Keratinocyte (primary cell): Measurements from ENCODE around the gene SORT1. TPM values are rescaled to one million over a fixed set of nuclear protein-coding genes. Genes with fewer than 3 reads are reported as not detected.

Source experiments
- DNase-seq: peaks from one replicate; pipeline ENCODE4 v3.0.0-alpha.2; 2011; ENCODE audit warnings: low read depth, missing footprints, low spot score
- FAIRE-seq: peaks from 2 replicates; lab custom pipeline; 2011; peaks lifted over from hg19 to GRCh38; lab: Jason Lieb, UNC
- H2AFZ ChIP-seq: 2 replicates; pipeline ENCODE4 v1.6.0; 2012; ENCODE audit warnings: low read length, control low read depth, inconsistent platforms; ENCODE audit not compliant: control insufficient read depth
- H3K27ac ChIP-seq: 2 replicates; pipeline ENCODE4 v1.5.1; 2011; ENCODE audit warnings: low read length; ENCODE audit not compliant: control insufficient read depth, insufficient read depth
- H3K27me3 ChIP-seq: 3 replicates; pipeline ENCODE4 v1.6.0; 2011; ENCODE audit warnings: low read length; ENCODE audit not compliant: control insufficient read depth, insufficient read depth; ENCODE audit errors: extremely low read depth
- H3K36me3 ChIP-seq, 2 experiments: 2 replicates in 1 of 2; 3 replicates in 1 of 2; pipeline ENCODE4 v1.5.1; 2011; ENCODE audit warnings: low read length in 2 of 2, mild to moderate bottlenecking in 1 of 2; ENCODE audit not compliant: control insufficient read depth in 2 of 2, insufficient read depth in 2 of 2; ENCODE audit errors: extremely low read depth in 1 of 2
- H3K4me1 ChIP-seq: 3 replicates; pipeline ENCODE4 v1.5.1; 2011; ENCODE audit warnings: low read length; ENCODE audit not compliant: control insufficient read depth, insufficient read depth; ENCODE audit errors: extremely low read depth
- H3K4me2 ChIP-seq: 3 replicates; pipeline ENCODE4 v1.6.0; 2011; ENCODE audit warnings: low read depth, low read length; ENCODE audit not compliant: control insufficient read depth, insufficient read depth; ENCODE audit errors: extremely low read depth
- H3K4me3 ChIP-seq, 3 experiments: fragments of 200-600 bp in 1 of 3; sonication (generic) in 1 of 3; 2 replicates in 2 of 3; 3 replicates in 1 of 3; pipeline ENCODE4 v1.5.1; 2011 to 2016; ENCODE audit warnings: low read length in 3 of 3, mild to moderate bottlenecking in 3 of 3, control low read depth in 2 of 3, inconsistent platforms in 1 of 3, low read depth in 1 of 3, mixed read lengths in 1 of 3, mixed run types in 1 of 3, moderate library complexity in 1 of 3; ENCODE audit not compliant: control insufficient read depth in 2 of 3, insufficient read depth in 2 of 3; ENCODE audit errors: extremely low read depth in 1 of 3
- H3K79me2 ChIP-seq: 2 replicates; pipeline ENCODE4 v1.6.0; 2012; ENCODE audit warnings: low read length; ENCODE audit not compliant: control insufficient read depth, insufficient read depth
- H3K9ac ChIP-seq: 3 replicates; pipeline ENCODE4 v1.6.0; 2011; ENCODE audit warnings: low read length; ENCODE audit not compliant: control insufficient read depth, insufficient read depth; ENCODE audit errors: extremely low read depth
- H3K9me1 ChIP-seq: 3 replicates; pipeline ENCODE4 v1.6.0; 2011; ENCODE audit warnings: low read length; ENCODE audit not compliant: control insufficient read depth, insufficient read depth; ENCODE audit errors: extremely low read depth
- H3K9me3 ChIP-seq: 2 replicates; pipeline ENCODE4 v1.5.1; 2012; ENCODE audit warnings: low read depth, low read length; ENCODE audit not compliant: control insufficient read depth
- H4K20me1 ChIP-seq: 3 replicates; pipeline ENCODE4 v1.6.0; 2011; ENCODE audit warnings: low read length; ENCODE audit not compliant: control insufficient read depth, insufficient read depth; ENCODE audit errors: extremely low read depth
- EZH2 ChIP-seq: IDR thresholded peaks from one replicate; pipeline ENCODE4 v1.6.1; 2012; ENCODE audit warnings: inconsistent platforms, mild to moderate bottlenecking, low read length, moderate library complexity
- dilution Hi-C: fragments of 300-500 bp; cut with MboI; formaldehyde crosslinking; loops from one replicate; pipeline ENCODE4 v1.7.0; 2020; ENCODE audit warnings: low sequenced_read_pairs; ENCODE audit not compliant: extremely low pct_ligation_motif_present
- polyA plus RNA-seq, 5 experiments: library from polyadenylated mRNA; depleted of rRNA in 3 of 5; stranded (reverse) in 3 of 5; stranded (forward) in 1 of 5; unstranded in 1 of 5; fragments of >200 nt; gene quantifications; 1 replicate in 1 of 5; 2 replicates in 3 of 5; 3 replicates in 1 of 5; pipeline versions ENCODE4 v1.2.1 to v1.2.3, GENCODE V29; 2011 to 2012; ENCODE audit warnings: missing spikeins in 2 of 5, low read depth in 1 of 5, low replicate concordance in 1 of 5
- TF ChIP-seq, protein P1 (sequence below), 3 experiments: IDR thresholded peaks in 1 of 3; conservative IDR thresholded peaks in 1 of 3; optimal IDR thresholded peaks in 1 of 3; 2 replicates in 2 of 3; 3 replicates in 1 of 3; pipeline versions ENCODE3 to v1.5.1; 2011; ENCODE audit warnings: low read length in 3 of 3, mild to moderate bottlenecking in 3 of 3, moderate library complexity in 2 of 3, control low read depth in 1 of 3, inconsistent platforms in 1 of 3; ENCODE audit not compliant: insufficient read depth in 2 of 3; ENCODE audit errors: extremely low read depth in 1 of 3

Gene SORT1
- polyA plus RNA-seq, 1 donor (not counting 4 experiments of a cell fraction or from before 2014, with no cell fraction given) = 1.6 TPM

DNA sequence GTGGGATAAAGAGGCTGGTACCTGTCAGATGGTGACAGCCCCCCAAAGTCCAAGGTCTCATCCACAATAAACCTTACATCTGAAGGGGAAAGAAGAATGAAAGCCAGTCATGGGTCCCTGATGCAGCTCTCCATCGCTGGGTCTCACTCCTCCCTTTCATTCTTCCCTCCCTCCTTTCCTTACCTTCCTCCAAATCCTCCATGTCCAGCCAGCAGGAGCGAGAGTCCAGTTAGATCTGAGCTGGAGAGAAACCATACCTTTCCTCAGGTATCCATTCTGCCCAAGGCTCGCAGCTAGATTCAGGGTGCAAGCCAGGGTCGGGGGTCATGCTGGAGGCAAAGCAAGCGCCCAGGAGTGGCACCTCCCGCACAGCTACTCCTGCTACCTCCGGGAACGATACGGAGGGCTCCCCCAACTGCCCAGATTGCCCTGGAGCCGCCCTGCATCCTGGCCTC, 115.2 kb downstream of the SORT1 start:
- dilution Hi-C loops = no loop called here
- no peaks in the 10 kb centered on the region for H4K20me1 ChIP-seq
- H3K27me3 ChIP-seq = no peaks in the 10 kb centered on the region
- peaks cover 22% of the 10 kb centered on the region for H3K79me2 ChIP-seq
- DNase-seq (no peak), FAIRE-seq (no peak)
- peak overlapping the region; percentile 77 for H3K4me2 ChIP-seq
- no peaks in the 10 kb centered on the region for H3K9me3 ChIP-seq
- peaks cover 24% of the 10 kb centered on the region for H3K4me1 ChIP-seq
- peaks cover 0 to 20% of the 10 kb centered on the region in 2 experiments for H3K36me3 ChIP-seq
- TF ChIP-seq, protein P1, sequence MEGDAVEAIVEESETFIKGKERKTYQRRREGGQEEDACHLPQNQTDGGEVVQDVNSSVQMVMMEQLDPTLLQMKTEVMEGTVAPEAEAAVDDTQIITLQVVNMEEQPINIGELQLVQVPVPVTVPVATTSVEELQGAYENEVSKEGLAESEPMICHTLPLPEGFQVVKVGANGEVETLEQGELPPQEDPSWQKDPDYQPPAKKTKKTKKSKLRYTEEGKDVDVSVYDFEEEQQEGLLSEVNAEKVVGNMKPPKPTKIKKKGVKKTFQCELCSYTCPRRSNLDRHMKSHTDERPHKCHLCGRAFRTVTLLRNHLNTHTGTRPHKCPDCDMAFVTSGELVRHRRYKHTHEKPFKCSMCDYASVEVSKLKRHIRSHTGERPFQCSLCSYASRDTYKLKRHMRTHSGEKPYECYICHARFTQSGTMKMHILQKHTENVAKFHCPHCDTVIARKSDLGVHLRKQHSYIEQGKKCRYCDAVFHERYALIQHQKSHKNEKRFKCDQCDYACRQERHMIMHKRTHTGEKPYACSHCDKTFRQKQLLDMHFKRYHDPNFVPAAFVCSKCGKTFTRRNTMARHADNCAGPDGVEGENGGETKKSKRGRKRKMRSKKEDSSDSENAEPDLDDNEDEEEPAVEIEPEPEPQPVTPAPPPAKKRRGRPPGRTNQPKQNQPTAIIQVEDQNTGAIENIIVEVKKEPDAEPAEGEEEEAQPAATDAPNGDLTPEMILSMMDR (optimal IDR thresholded peaks at IDR 0.05 in 1 of 3, IDR thresholded peaks at IDR 0.05 in 1 of 3, conservative IDR thresholded peaks at IDR 0.05 in 1 of 3; ENCODE audit: extremely low read depth in 1 of 3, insufficient read depth in 2 of 3, low read length in 3 of 3) = peak in 1 of 3 experiments; percentile 14
- no peak for TF ChIP-seq EZH2
- H3K9ac ChIP-seq = peak overlapping the region; percentile 49
- peak overlapping the region; percentile 38 for H3K27ac ChIP-seq
- H3K9me1 ChIP-seq = no peaks in the 10 kb centered on the region
- peak overlapping the region; percentile 99 for H2AFZ ChIP-seq
- peak overlapping the region; percentile 64 to 94 (median 65) for H3K4me3 ChIP-seq

GRCh38 chr1:109281680-109282496, 115.8 kb downstream of the SORT1 start:
- H3K36me3 ChIP-seq = peaks cover 0 to 20% of the 10 kb centered on the region in 2 experiments
- no peak overlapping the region for H2AFZ ChIP-seq
- peak overlapping the region; percentile 77 for H3K4me2 ChIP-seq
- peaks cover 26% of the 10 kb centered on the region for H3K79me2 ChIP-seq
- H3K4me3 ChIP-seq = peak overlapping the region; percentile 64 to 94 (median 65)
- H3K9ac ChIP-seq = peak overlapping the region; percentile 49
- peaks cover 24% of the 10 kb centered on the region for H3K4me1 ChIP-seq
- H4K20me1 ChIP-seq = no peaks in the 10 kb centered on the region
- no peaks in the 10 kb centered on the region for H3K27me3 ChIP-seq
- TF ChIP-seq, protein P1 (optimal IDR thresholded peaks at IDR 0.05 in 1 of 3, IDR thresholded peaks at IDR 0.05 in 1 of 3, conservative IDR thresholded peaks at IDR 0.05 in 1 of 3; ENCODE audit: extremely low read depth in 1 of 3, insufficient read depth in 2 of 3, low read length in 3 of 3) = no peak
- no peak for TF ChIP-seq EZH2
- DNase-seq (no peak), FAIRE-seq (no peak)
- H3K9me1 ChIP-seq = no peaks in the 10 kb centered on the region
- no peaks in the 10 kb centered on the region for H3K9me3 ChIP-seq
- no peak overlapping the region for H3K27ac ChIP-seq
- dilution Hi-C loops = no loop called here
